A673 (cell line): Measurements from ENCODE around the gene LDB2.

ENCODE experiments used
- EZH2 ChIP-seq: fragments of 200-600 bp; sonication (generic); IDR thresholded peaks from 2 replicates; pipeline ENCODE4 v1.6.1; 2017; ENCODE audit warnings: borderline replicate concordance, low read depth, mild to moderate bottlenecking, mixed read lengths, antibody characterized with exemption, low read length; ENCODE audit not compliant: poor library complexity, severe bottlenecking
- TF ChIP-seq, protein P1 (sequence below): fragments of 300-800, 200-600 bp; sonication (generic); conservative IDR thresholded peaks from 2 replicates; pipeline ENCODE4 v1.5.1; 2017; ENCODE audit warnings: low read depth, mild to moderate bottlenecking, antibody characterized with exemption, low read length, moderate library complexity, mixed read lengths

DNA sequence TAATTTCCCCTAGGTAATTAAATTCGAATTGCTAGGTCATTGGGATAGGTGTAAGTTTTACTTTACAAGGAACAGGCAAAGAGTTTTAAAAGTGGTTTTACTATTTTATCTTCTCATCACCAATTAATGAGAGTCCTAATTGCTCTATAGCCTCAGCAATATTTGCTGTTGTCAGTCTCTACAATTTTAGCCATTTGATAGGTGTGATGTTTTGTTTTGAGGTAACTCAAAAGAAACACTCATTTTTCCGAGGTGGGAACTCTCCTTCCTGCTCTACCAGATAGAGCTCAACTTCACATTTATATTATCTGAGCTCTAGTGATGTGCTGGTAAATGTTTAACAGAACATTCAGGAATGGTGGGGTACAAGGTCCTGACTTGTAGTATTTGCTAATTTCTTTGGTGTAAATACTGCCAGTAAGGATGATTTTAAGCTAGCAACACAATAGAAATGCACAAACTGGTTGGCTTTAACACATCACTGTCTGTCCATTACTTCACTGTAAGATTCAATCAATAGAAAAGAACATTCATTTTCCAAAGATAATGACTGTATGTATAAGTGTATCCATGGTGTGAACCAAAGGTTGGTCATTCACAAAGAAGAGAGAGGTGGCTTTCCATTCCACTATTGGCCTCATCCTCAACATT is 62.7 kb downstream of the LDB2 start:
- TF ChIP-seq EZH2 = no peak
- TF ChIP-seq, protein P1, sequence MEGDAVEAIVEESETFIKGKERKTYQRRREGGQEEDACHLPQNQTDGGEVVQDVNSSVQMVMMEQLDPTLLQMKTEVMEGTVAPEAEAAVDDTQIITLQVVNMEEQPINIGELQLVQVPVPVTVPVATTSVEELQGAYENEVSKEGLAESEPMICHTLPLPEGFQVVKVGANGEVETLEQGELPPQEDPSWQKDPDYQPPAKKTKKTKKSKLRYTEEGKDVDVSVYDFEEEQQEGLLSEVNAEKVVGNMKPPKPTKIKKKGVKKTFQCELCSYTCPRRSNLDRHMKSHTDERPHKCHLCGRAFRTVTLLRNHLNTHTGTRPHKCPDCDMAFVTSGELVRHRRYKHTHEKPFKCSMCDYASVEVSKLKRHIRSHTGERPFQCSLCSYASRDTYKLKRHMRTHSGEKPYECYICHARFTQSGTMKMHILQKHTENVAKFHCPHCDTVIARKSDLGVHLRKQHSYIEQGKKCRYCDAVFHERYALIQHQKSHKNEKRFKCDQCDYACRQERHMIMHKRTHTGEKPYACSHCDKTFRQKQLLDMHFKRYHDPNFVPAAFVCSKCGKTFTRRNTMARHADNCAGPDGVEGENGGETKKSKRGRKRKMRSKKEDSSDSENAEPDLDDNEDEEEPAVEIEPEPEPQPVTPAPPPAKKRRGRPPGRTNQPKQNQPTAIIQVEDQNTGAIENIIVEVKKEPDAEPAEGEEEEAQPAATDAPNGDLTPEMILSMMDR = no peak
